Esophagus muscularis mucosa (tissue), 2 donors: ENCODE measurements around the gene ST8SIA3.

Source experiments
- POLR2A ChIP-seq: fragments of 450-650 bp; IDR thresholded peaks from one replicate; pipeline ENCODE4 v1.6.1; 2017; ENCODE audit warnings: antibody characterized with exemption, moderate library complexity, mild to moderate bottlenecking, low read depth
- POLR2AphosphoS5 ChIP-seq, 2 donors: sonication (generic); formaldehyde crosslinking; IDR thresholded peaks; one replicate each; pipeline ENCODE4 v1.6.1; 2017; ENCODE audit warnings: antibody characterized with exemption in 2 of 2

- TF ChIP-seq POLR2A, result no peak
- no peak for TF ChIP-seq POLR2AphosphoS5 (IDR thresholded peaks at IDR 0.05)
Measured at GRCh38 chr18:57337890-57338289, 14.5 kb upstream of the ST8SIA3 start.
